ENCODE data around the gene ADAMTS17. TPM values are rescaled to one million over a fixed set of nuclear protein-coding genes. Genes with fewer than 3 reads are reported as not detected.

The ADAMTS17 gene
- total RNA-seq, 1 experiment from 2014 or later = 1.6 TPM

- ChIA-PET POLR2A (no interaction called here), CTCF (no interaction called here)
- Histone ChIP-seq H3K9me3 (ENCODE audit: control insufficient read depth, insufficient read depth, low read depth, low read length) (no peaks in the 10 kb centered on the region), H3K36me3 (ENCODE audit: control insufficient read depth, insufficient read depth, low read length) (no peaks in the 10 kb centered on the region), H3K4me1 (ENCODE audit: control insufficient read depth, insufficient read depth, low read length) (no peaks in the 10 kb centered on the region), H3K4me3 (ENCODE audit: low read depth in 2 of 2, low read length in 2 of 2) (no peak overlapping the region), H3K27ac (ENCODE audit: low read length) (no peak overlapping the region), H3K27me3 (ENCODE audit: control insufficient read depth, insufficient read depth, low read length) (no peaks in the 10 kb centered on the region)
- ATAC-seq = no peak
- intact Hi-C loops (cut with micrococcal nuclease; ENCODE audit: unreplicated experiment) (no loop called here), in situ Hi-C loops (cut with HindIII; ENCODE audit: low pct_unique_long_range_greater_than_20kb, low sequenced_read_pairs) (no loop called here)
- DNase-seq (ENCODE audit: low read depth, low spot score) = no peak
- no TSS peak for BruUV-seq (replicated peaks)
- TF ChIP-seq POLR2AphosphoS5 (IDR thresholded peaks at IDR 0.05; ENCODE audit: low read depth, low read length) (no peak), SIN3A (IDR thresholded peaks at IDR 0.05; ENCODE audit: borderline replicate concordance, insufficient read depth, low read depth, low read length) (no peak), CTCF (IDR thresholded peaks at IDR 0.05) (no peak), TCF7L2 (IDR thresholded peaks at IDR 0.05; ENCODE audit: low read depth, low read length) (no peak)
- TF ChIP-seq, protein P1, sequence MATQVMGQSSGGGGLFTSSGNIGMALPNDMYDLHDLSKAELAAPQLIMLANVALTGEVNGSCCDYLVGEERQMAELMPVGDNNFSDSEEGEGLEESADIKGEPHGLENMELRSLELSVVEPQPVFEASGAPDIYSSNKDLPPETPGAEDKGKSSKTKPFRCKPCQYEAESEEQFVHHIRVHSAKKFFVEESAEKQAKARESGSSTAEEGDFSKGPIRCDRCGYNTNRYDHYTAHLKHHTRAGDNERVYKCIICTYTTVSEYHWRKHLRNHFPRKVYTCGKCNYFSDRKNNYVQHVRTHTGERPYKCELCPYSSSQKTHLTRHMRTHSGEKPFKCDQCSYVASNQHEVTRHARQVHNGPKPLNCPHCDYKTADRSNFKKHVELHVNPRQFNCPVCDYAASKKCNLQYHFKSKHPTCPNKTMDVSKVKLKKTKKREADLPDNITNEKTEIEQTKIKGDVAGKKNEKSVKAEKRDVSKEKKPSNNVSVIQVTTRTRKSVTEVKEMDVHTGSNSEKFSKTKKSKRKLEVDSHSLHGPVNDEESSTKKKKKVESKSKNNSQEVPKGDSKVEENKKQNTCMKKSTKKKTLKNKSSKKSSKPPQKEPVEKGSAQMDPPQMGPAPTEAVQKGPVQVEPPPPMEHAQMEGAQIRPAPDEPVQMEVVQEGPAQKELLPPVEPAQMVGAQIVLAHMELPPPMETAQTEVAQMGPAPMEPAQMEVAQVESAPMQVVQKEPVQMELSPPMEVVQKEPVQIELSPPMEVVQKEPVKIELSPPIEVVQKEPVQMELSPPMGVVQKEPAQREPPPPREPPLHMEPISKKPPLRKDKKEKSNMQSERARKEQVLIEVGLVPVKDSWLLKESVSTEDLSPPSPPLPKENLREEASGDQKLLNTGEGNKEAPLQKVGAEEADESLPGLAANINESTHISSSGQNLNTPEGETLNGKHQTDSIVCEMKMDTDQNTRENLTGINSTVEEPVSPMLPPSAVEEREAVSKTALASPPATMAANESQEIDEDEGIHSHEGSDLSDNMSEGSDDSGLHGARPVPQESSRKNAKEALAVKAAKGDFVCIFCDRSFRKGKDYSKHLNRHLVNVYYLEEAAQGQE (IDR thresholded peaks at IDR 0.05; ENCODE audit: insufficient read depth in 1 of 2, low read depth in 2 of 2, low read length in 1 of 2) = no peak
These were observed 183.4 kb downstream of the ADAMTS17 start for GRCh38 chr15:100158356-100158755.

GRCh38 chr15:100156201-100156600 is 185.6 kb downstream of the ADAMTS17 start:
- Histone ChIP-seq H3K27me3 (ENCODE audit: control insufficient read depth, insufficient read depth, low read length) (no peaks in the 10 kb centered on the region), H3K36me3 (ENCODE audit: control insufficient read depth, insufficient read depth, low read length) (no peaks in the 10 kb centered on the region), H3K4me3 (ENCODE audit: low read depth in 2 of 2, low read length in 2 of 2) (no peak overlapping the region), H3K4me1 (ENCODE audit: control insufficient read depth, insufficient read depth, low read length) (no peaks in the 10 kb centered on the region), H3K27ac (ENCODE audit: low read length) (no peak overlapping the region), H3K9me3 (ENCODE audit: control insufficient read depth, insufficient read depth, low read depth, low read length) (no peaks in the 10 kb centered on the region)
- no peak for ATAC-seq
- in situ Hi-C loops (cut with HindIII; ENCODE audit: low pct_unique_long_range_greater_than_20kb, low sequenced_read_pairs) (no loop called here), intact Hi-C loops (cut with micrococcal nuclease; ENCODE audit: unreplicated experiment) (no loop called here)
- CTCF ChIA-PET = no interaction called here
- no peak for TF ChIP-seq SIN3A (IDR thresholded peaks at IDR 0.05; ENCODE audit: borderline replicate concordance, insufficient read depth, low read depth, low read length)
- TF ChIP-seq TCF7L2 (IDR thresholded peaks at IDR 0.05; ENCODE audit: low read depth, low read length) = no peak
- TF ChIP-seq, protein P1 (IDR thresholded peaks at IDR 0.05; ENCODE audit: insufficient read depth in 1 of 2, low read depth in 2 of 2, low read length in 1 of 2) = no peak
- TF ChIP-seq POLR2AphosphoS5 (IDR thresholded peaks at IDR 0.05; ENCODE audit: low read depth, low read length) = no peak
- TF ChIP-seq CTCF (IDR thresholded peaks at IDR 0.05) = no peak
- BruUV-seq (replicated peaks) = no TSS peak
- POLR2A ChIA-PET = no interaction called here
- DNase-seq (ENCODE audit: low read depth, low spot score) = no peak
